ENCODE data around the gene ZGRF1. TPM values are rescaled to one million over a fixed set of nuclear protein-coding genes. Genes with fewer than 3 reads are reported as not detected.

The ZGRF1 gene
- total RNA-seq, 4 donors from 2014 or later: 6.4 to 34.5 (median 8.1) TPM

GRCh38 chr4:112604589-112604988, 32.1 kb downstream of the ZGRF1 start:
- no peaks in the 10 kb centered on the region for H3K36me3 ChIP-seq
- TF ChIP-seq CTCF (IDR thresholded peaks at IDR 0.05) (peak; percentile 36 to 55 (median 40)), POLR2A (IDR thresholded peaks at IDR 0.05) (no peak)
- no peaks in the 10 kb centered on the region for H3K9me3 ChIP-seq
- H3K4me3 ChIP-seq: no peak overlapping the region
- H3K27me3 ChIP-seq: no peaks in the 10 kb centered on the region
- no peaks in the 10 kb centered on the region for H3K4me1 ChIP-seq
- intact Hi-C loops (cut with DNase I; ENCODE audit: low total_unique reads): no loop called here
- H3K27ac ChIP-seq: no peak overlapping the region
- DNase-seq: peak in 1 of 2 donors; percentile 24

GRCh38 chr4:112594993-112595392, 41.7 kb downstream of the ZGRF1 start:
- DNase-seq: no peak
- TF ChIP-seq POLR2A (IDR thresholded peaks at IDR 0.05) (no peak), CTCF (IDR thresholded peaks at IDR 0.05) (no peak)
- Histone ChIP-seq H3K9me3 (no peaks in the 10 kb centered on the region), H3K27me3 (no peaks in the 10 kb centered on the region), H3K4me3 (no peak overlapping the region), H3K27ac (no peak overlapping the region), H3K36me3 (no peaks in the 10 kb centered on the region), H3K4me1 (no peaks in the 10 kb centered on the region)
- intact Hi-C loops (cut with DNase I; ENCODE audit: low total_unique reads): no loop called here

GRCh38 chr4:112593438-112594133, 43.1 kb downstream of the ZGRF1 start:
- Histone ChIP-seq H3K27ac (no peak overlapping the region), H3K27me3 (no peaks in the 10 kb centered on the region), H3K9me3 (no peaks in the 10 kb centered on the region), H3K36me3 (no peaks in the 10 kb centered on the region), H3K4me3 (no peak overlapping the region), H3K4me1 (no peaks in the 10 kb centered on the region)
- DNase-seq: no peak
- intact Hi-C loops (cut with DNase I; ENCODE audit: low total_unique reads): no loop called here
- TF ChIP-seq CTCF (IDR thresholded peaks at IDR 0.05) (no peak), POLR2A (IDR thresholded peaks at IDR 0.05) (no peak)

- no peaks in the 10 kb centered on the region for H3K36me3 ChIP-seq
- no peak for TF ChIP-seq POLR2A (IDR thresholded peaks at IDR 0.05)
- TF ChIP-seq CTCF (IDR thresholded peaks at IDR 0.05): no peak
- DNase-seq: no peak
- H3K4me3 ChIP-seq: no peak overlapping the region
- intact Hi-C loops (cut with DNase I; ENCODE audit: low total_unique reads): no loop called here
- no peaks in the 10 kb centered on the region for H3K27me3 ChIP-seq
- no peaks in the 10 kb centered on the region for H3K9me3 ChIP-seq
- no peaks in the 10 kb centered on the region for H3K4me1 ChIP-seq
- no peak overlapping the region for H3K27ac ChIP-seq
Measured at GRCh38 chr4:112592717-112593116, 44.0 kb downstream of the ZGRF1 start.

GRCh38 chr4:112591593-112591992, 45.1 kb downstream of the ZGRF1 start:
- intact Hi-C loops (cut with DNase I; ENCODE audit: low total_unique reads): no loop called here
- no peak for DNase-seq
- TF ChIP-seq CTCF (IDR thresholded peaks at IDR 0.05): no peak
- no peak for TF ChIP-seq POLR2A (IDR thresholded peaks at IDR 0.05)
- H3K4me3 ChIP-seq: no peak overlapping the region
- no peaks in the 10 kb centered on the region for H3K27me3 ChIP-seq
- no peaks in the 10 kb centered on the region for H3K9me3 ChIP-seq
- no peak overlapping the region for H3K27ac ChIP-seq
- H3K4me1 ChIP-seq: no peaks in the 10 kb centered on the region
- H3K36me3 ChIP-seq: no peaks in the 10 kb centered on the region

Data from uterus (tissue), 4 donors.